Fibroblast of lung (primary cell): Measurements from ENCODE around the gene CACTIN. TPM values are rescaled to one million over a fixed set of nuclear protein-coding genes. Genes with fewer than 3 reads are reported as not detected.

Source experiments
- DNase-seq, 2 donors: peaks; one replicate each; pipeline versions ENCODE4 v3.0.0 to v3.0.0-alpha.2; 2010; ENCODE audit warnings: low read depth in 2 of 2
- H2AFZ ChIP-seq: 2 replicates; pipeline ENCODE4 v1.5.1; 2012; ENCODE audit warnings: low read length, control low read depth, inconsistent platforms
- H3K27ac ChIP-seq: 2 replicates; pipeline ENCODE4 v1.5.1; 2011; ENCODE audit warnings: low read length, control low read depth; ENCODE audit not compliant: insufficient read depth
- H3K27me3 ChIP-seq: 2 replicates; pipeline ENCODE4 v1.5.1; 2011; ENCODE audit warnings: mild to moderate bottlenecking, low read length; ENCODE audit not compliant: control insufficient read depth, insufficient read depth
- H3K36me3 ChIP-seq: 2 replicates; pipeline ENCODE4 v1.5.1; 2011; ENCODE audit warnings: low read length; ENCODE audit not compliant: control insufficient read depth, insufficient read depth
- H3K4me1 ChIP-seq: 2 replicates; pipeline ENCODE4 v1.5.1; 2011; ENCODE audit warnings: low read length; ENCODE audit not compliant: control insufficient read depth, insufficient read depth; ENCODE audit errors: extremely low read depth
- H3K4me2 ChIP-seq: 2 replicates; pipeline ENCODE4 v1.5.1; 2011; ENCODE audit warnings: low read length, control low read depth; ENCODE audit not compliant: insufficient read depth; ENCODE audit errors: extremely low read depth
- H3K4me3 ChIP-seq, 4 experiments: fragments of 200-600 bp in 1 of 4; sonication (generic) in 1 of 4; replicated peaks in 1 of 4; 2 replicates each; pipeline ENCODE4 v1.5.1; 2011 to 2016; ENCODE audit warnings: low read length in 4 of 4, low read depth in 3 of 4, mild to moderate bottlenecking in 3 of 4, control low read depth in 2 of 4, inconsistent platforms in 1 of 4, mixed read lengths in 1 of 4; ENCODE audit not compliant: insufficient read depth in 1 of 4; ENCODE audit errors: control extremely low read depth in 1 of 4
- H3K79me2 ChIP-seq: 2 replicates; pipeline ENCODE4 v1.5.1; 2012; ENCODE audit warnings: mild to moderate bottlenecking, low read length, inconsistent platforms; ENCODE audit not compliant: control insufficient read depth, insufficient read depth
- H3K9ac ChIP-seq: 2 replicates; pipeline ENCODE4 v1.5.1; 2011; ENCODE audit warnings: mild to moderate bottlenecking, low read length, control low read depth; ENCODE audit not compliant: insufficient read depth
- H3K9me3 ChIP-seq: 2 replicates; pipeline ENCODE4 v1.5.1; 2012; ENCODE audit warnings: low read depth, low read length; ENCODE audit not compliant: control insufficient read depth, insufficient read depth
- H4K20me1 ChIP-seq: 2 replicates; pipeline ENCODE4 v1.5.1; 2011; ENCODE audit warnings: low read length; ENCODE audit not compliant: control insufficient read depth, insufficient read depth; ENCODE audit errors: extremely low read depth
- CTCF ChIP-seq, 2 donors: IDR thresholded peaks in 1 of 2; conservative IDR thresholded peaks in 1 of 2; 1 replicate in 1 of 2; 2 replicates in 1 of 2; pipeline ENCODE4 v1.5.1; 2011 to 2012; ENCODE audit warnings: low read length in 2 of 2, control low read depth in 1 of 2, inconsistent platforms in 1 of 2, low read depth in 1 of 2, mild to moderate bottlenecking in 1 of 2
- EZH2 ChIP-seq: IDR thresholded peaks from 2 replicates; pipeline ENCODE4 v1.5.1; 2012; ENCODE audit warnings: low read length, control low read depth, mild to moderate bottlenecking; ENCODE audit errors: missing control alignments
- polyA plus RNA-seq, 2 donors: library from polyadenylated mRNA; depleted of rRNA in 1 of 2; stranded (reverse) in 1 of 2; unstranded in 1 of 2; fragments of >200 nt; gene quantifications; 2 replicates each; pipeline ENCODE4 v1.2.1, GENCODE V29; 2011 to 2012; ENCODE audit warnings: missing spikeins in 1 of 2
- total RNA-seq: library from RNA; depleted of rRNA; stranded (reverse); fragments of >200 nt; gene quantifications from 2 replicates; pipeline ENCODE4 v1.2.1, GENCODE V29; 2014

Gene CACTIN
- total and polyA plus RNA-seq, 2 donors (not counting 1 experiment from before 2014, with no cell fraction given), result 6.7 to 19.7 TPM

- H2AFZ ChIP-seq, result no peak overlapping the region
- H3K4me2 ChIP-seq, result peak overlapping the region; percentile 35
- no peaks in the 10 kb centered on the region for H4K20me1 ChIP-seq
Measured at GRCh38 chr19:3671680-3672574, 45.3 kb upstream of the CACTIN start.

GRCh38 chr19:3670796-3671679 is 44.4 kb upstream of the CACTIN start:
- peak overlapping the region; percentile 78 for H3K4me2 ChIP-seq
- H4K20me1 ChIP-seq, result no peaks in the 10 kb centered on the region
- no peaks in the 10 kb centered on the region for H3K9me3 ChIP-seq
- peaks cover 5% of the 10 kb centered on the region for H3K36me3 ChIP-seq
- no peak for TF ChIP-seq EZH2
- TF ChIP-seq CTCF (conservative IDR thresholded peaks at IDR 0.05 in 1 of 2, IDR thresholded peaks at IDR 0.05 in 1 of 2; ENCODE audit: low read depth in 1 of 2, low read length in 2 of 2), result no peak
- H3K4me3 ChIP-seq, result peak overlapping the region in 1 of 4 experiments; percentile 49
- no peaks in the 10 kb centered on the region for H3K27me3 ChIP-seq
- H3K9ac ChIP-seq, result peak overlapping the region; percentile 66
- H2AFZ ChIP-seq, result no peak overlapping the region
- DNase-seq, result peak; percentile 70 to 88
- H3K27ac ChIP-seq, result peak overlapping the region; percentile 95
- H3K4me1 ChIP-seq, result peaks cover 23% of the 10 kb centered on the region
- peaks cover 2% of the 10 kb centered on the region for H3K79me2 ChIP-seq

More at GRCh38 chr19:3671680-3672574, 45.3 kb upstream of the CACTIN start:
- Histone ChIP-seq H3K4me1 (peaks cover 23% of the 10 kb centered on the region), H3K4me3 (no peak overlapping the region), H3K79me2 (peaks cover 2% of the 10 kb centered on the region), H3K27me3 (no peaks in the 10 kb centered on the region), H3K27ac (peak overlapping the region; percentile 95), H3K9ac (peak overlapping the region; percentile 16), H3K9me3 (no peaks in the 10 kb centered on the region), H3K36me3 (peaks cover 3% of the 10 kb centered on the region)
- peak; percentile 25 to 42 for DNase-seq
- TF ChIP-seq EZH2 (no peak), CTCF (conservative IDR thresholded peaks at IDR 0.05 in 1 of 2, IDR thresholded peaks at IDR 0.05 in 1 of 2; ENCODE audit: low read depth in 1 of 2, low read length in 2 of 2) (no peak)
